A673 (cell line): ENCODE data around the gene CHRNG. TPM values are rescaled to one million over a fixed set of nuclear protein-coding genes. Genes with fewer than 3 reads are reported as not detected.

Experiments
- BruUV-seq: library from RNA; stranded (reverse); fragments of 400-500 nt; replicated peaks from 2 replicates; lab custom pipeline; 2021; lab: Mats Ljungman, UMichigan
- CTCF ChIA-PET: fragments of 300-600 bp; sonication (Branson Sonifier 250); formaldehyde crosslinking; loops from one replicate; lab custom pipeline; 2022; ENCODE audit warnings: antibody characterized with exemption; lab: Charles Lee
- POLR2A ChIA-PET: fragments of 300-600 bp; sonication (Branson Sonifier 250); formaldehyde crosslinking; loops from one replicate; lab custom pipeline; 2022; ENCODE audit warnings: antibody characterized with exemption; ENCODE audit not compliant: low non-redundant PET; lab: Charles Lee
- DNase-seq: peaks from one replicate; pipeline ENCODE4 v3.0.0-alpha.2; 2015; ENCODE audit warnings: low spot score
- H3K27ac ChIP-seq: fragments of 200-600 bp; sonication (generic); 2 replicates; pipeline ENCODE4 v1.5.1; 2016; ENCODE audit warnings: mixed run types, low read depth, mild to moderate bottlenecking, mixed read lengths, antibody characterized with exemption, low read length; ENCODE audit not compliant: poor library complexity, severe bottlenecking
- H3K27me3 ChIP-seq: fragments of 200-600 bp; sonication (generic); replicated peaks from 2 replicates; pipeline ENCODE4 v1.6.1; 2017; ENCODE audit warnings: mixed run types, low read depth, mild to moderate bottlenecking, mixed read lengths, antibody characterized with exemption, low read length; ENCODE audit not compliant: insufficient read depth, poor library complexity
- H3K36me3 ChIP-seq: fragments of 200-600 bp; sonication (generic); 2 replicates; pipeline ENCODE4 v1.6.1; 2016; ENCODE audit warnings: mixed run types, mild to moderate bottlenecking, mixed read lengths, antibody characterized with exemption, low read length; ENCODE audit not compliant: insufficient read depth, poor library complexity, severe bottlenecking
- H3K4me1 ChIP-seq: fragments of 200-600 bp; sonication (generic); 2 replicates; pipeline ENCODE4 v1.6.1; 2017; ENCODE audit warnings: mixed run types, mild to moderate bottlenecking, mixed read lengths, antibody characterized with exemption, low read length; ENCODE audit not compliant: insufficient read depth, poor library complexity, severe bottlenecking
- H3K4me3 ChIP-seq: fragments of 200-600 bp; sonication (generic); 2 replicates; pipeline ENCODE4 v1.5.1; 2016; ENCODE audit warnings: low read depth, mixed run types, mild to moderate bottlenecking, mixed read lengths, low read length; ENCODE audit not compliant: poor library complexity, severe bottlenecking
- H3K9me3 ChIP-seq: fragments of 200-600 bp; sonication (generic); 2 replicates; pipeline ENCODE4 v1.6.1; 2016; ENCODE audit warnings: mixed run types, low read depth, mild to moderate bottlenecking, mixed read lengths, antibody characterized with exemption, low read length; ENCODE audit not compliant: poor library complexity, severe bottlenecking
- EZH2 ChIP-seq: fragments of 200-600 bp; sonication (generic); IDR thresholded peaks from 2 replicates; pipeline ENCODE4 v1.6.1; 2017; ENCODE audit warnings: borderline replicate concordance, low read depth, mild to moderate bottlenecking, mixed read lengths, antibody characterized with exemption, low read length; ENCODE audit not compliant: poor library complexity, severe bottlenecking
- intact Hi-C: fragments of 100-400 bp; cut with micrococcal nuclease; formaldehyde crosslinking; loops from one replicate; pipeline ENCODE4 v1.10.0; 2022; ENCODE audit not compliant: unreplicated experiment
- total RNA-seq: library from RNA; stranded (reverse); gene quantifications from 2 replicates; pipeline ENCODE4 v1.2.3, GENCODE V29; 2021
- TF ChIP-seq, protein P1 (sequence below): fragments of 300-800, 200-600 bp; sonication (generic); conservative IDR thresholded peaks from 2 replicates; pipeline ENCODE4 v1.5.1; 2017; ENCODE audit warnings: low read depth, mild to moderate bottlenecking, antibody characterized with exemption, low read length, moderate library complexity, mixed read lengths

Gene CHRNG
- total RNA-seq, 1 experiment from 2014 or later: not detected

DNA sequence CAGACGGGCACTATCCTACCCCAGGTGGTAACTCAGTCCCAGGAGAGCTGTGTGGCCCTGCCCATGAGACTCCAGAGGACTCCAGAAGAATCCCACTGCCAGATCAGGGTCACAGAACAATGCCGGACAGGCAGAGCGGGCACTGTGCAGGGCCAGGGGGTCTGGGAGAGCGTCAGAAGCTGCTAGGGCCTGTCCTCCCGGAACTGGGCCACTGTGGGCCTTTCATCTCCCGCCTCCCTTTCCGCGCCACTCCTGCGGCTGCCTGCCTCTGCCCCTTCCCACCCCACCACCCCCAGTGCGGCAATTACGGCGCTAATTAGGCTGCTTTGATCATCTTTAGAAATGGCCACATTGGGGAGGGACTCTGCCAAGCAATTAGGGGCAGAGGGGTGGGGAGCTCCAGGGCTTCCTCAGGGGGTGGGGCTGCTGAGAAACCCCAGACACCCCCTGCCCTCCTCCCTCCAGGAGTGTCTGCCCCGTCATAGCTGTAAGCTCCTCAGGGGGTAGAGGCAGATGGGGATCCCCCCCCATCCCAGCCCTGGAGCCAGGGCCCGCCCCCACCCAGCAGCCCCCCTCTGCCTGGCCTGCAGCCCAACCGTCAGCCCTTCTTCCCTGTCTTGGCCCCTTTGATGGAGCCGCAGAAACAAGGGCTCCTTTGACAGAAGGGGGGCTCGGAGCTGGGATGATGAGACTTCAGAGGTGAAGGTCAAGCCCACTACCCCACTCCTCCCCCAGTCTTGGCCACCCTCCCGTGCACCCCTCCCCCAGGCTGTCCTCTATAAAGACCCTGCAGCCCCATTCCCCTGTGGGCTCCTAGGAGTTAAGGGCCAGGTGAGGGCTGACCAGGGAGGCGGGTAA is 19.7 kb upstream of the CHRNG start, which contains the start of gene PRSS56:
TSS of gene PRSS56 (plus strand) at position 808 of the 858 bp plus-strand sequence. CDS start 211 bp downstream, outside the sequence.
- Histone ChIP-seq H3K4me1 (peaks cover 7% of the 10 kb centered on the region), H3K36me3 (no peaks in the 10 kb centered on the region), H3K27ac (no peak within 1 kb of the TSS), H3K4me3 (no peak within 1 kb of the TSS), H3K27me3 (peaks cover 26% of the 10 kb centered on the region), H3K9me3 (no peaks in the 10 kb centered on the region)
- ChIA-PET CTCF (interaction anchor here (0.6 to 1.4 kb wide), 2 partner anchors 11 to 74 kb away, joined by 3 read pairs; no protein-coding TSS in a partner anchor), POLR2A (no interaction called here)
- no peak for DNase-seq
- no peak for TF ChIP-seq EZH2
- TF ChIP-seq, protein P1, sequence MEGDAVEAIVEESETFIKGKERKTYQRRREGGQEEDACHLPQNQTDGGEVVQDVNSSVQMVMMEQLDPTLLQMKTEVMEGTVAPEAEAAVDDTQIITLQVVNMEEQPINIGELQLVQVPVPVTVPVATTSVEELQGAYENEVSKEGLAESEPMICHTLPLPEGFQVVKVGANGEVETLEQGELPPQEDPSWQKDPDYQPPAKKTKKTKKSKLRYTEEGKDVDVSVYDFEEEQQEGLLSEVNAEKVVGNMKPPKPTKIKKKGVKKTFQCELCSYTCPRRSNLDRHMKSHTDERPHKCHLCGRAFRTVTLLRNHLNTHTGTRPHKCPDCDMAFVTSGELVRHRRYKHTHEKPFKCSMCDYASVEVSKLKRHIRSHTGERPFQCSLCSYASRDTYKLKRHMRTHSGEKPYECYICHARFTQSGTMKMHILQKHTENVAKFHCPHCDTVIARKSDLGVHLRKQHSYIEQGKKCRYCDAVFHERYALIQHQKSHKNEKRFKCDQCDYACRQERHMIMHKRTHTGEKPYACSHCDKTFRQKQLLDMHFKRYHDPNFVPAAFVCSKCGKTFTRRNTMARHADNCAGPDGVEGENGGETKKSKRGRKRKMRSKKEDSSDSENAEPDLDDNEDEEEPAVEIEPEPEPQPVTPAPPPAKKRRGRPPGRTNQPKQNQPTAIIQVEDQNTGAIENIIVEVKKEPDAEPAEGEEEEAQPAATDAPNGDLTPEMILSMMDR: no peak
- intact Hi-C loops: loop anchor here (5.0 kb wide), 1 partner anchor 613 kb away; no protein-coding TSS in a partner anchor
- no TSS peak for BruUV-seq

DNA sequence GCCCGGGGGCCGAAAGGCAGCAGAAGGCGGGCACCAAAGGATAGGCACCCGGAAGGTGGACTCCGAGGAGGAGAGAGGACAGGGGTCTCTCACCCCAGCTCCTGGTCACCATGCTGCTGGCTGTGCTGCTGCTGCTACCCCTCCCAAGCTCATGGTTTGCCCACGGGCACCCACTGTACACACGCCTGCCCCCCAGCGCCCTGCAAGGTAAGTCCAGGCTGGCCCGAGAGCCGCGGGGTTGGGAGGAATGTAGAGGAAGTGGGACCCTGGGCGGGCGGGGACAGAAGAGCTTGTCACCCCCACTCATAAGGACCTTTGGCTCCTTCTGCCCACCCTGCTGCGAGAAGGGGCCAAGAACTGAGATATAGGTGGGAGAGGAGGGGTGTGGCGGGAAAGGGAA is 19.0 kb upstream of the CHRNG start:
- intact Hi-C loops: loop anchor here (5.0 kb wide), 1 partner anchor 613 kb away; no protein-coding TSS in a partner anchor
- no peaks in the 10 kb centered on the region for H3K9me3 ChIP-seq
- ChIA-PET POLR2A (no interaction called here), CTCF (interaction anchor here (0.6 to 1.4 kb wide), 2 partner anchors 11 to 74 kb away, joined by 3 read pairs; no protein-coding TSS in a partner anchor)
- no peak overlapping the region for H3K4me3 ChIP-seq
- no peak overlapping the region for H3K27ac ChIP-seq
- peaks cover 7% of the 10 kb centered on the region for H3K4me1 ChIP-seq
- no peaks in the 10 kb centered on the region for H3K36me3 ChIP-seq
- H3K27me3 ChIP-seq: peaks cover 31% of the 10 kb centered on the region
- DNase-seq: no peak
- no peak for TF ChIP-seq EZH2
- BruUV-seq: no TSS peak

DNA sequence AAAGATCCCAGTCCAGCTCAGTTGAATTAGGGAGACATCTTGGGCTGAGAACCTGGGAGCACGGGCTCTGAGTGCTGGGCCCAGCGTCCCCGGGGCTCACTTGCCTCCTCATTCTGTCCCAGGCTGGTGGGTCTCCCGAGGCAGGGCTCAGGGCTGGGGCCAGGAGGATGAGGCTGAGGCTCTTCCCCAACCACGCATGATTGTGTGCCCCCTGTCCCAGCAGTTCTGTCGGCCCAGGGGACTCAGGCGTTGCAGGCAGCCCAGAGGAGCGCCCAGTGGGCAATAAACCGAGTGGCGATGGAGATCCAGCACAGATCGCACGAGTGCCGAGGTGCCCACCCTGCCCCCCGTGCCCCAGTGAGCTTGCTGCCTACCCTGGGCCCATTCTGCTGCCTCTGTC is 18.4 kb upstream of the CHRNG start:
- peaks cover 7% of the 10 kb centered on the region for H3K4me1 ChIP-seq
- H3K27ac ChIP-seq: no peak overlapping the region
- H3K9me3 ChIP-seq: no peaks in the 10 kb centered on the region
- TF ChIP-seq, protein P1: no peak
- no peak for TF ChIP-seq EZH2
- no peak for DNase-seq
- POLR2A ChIA-PET: no interaction called here
- BruUV-seq: no TSS peak
- no peak overlapping the region for H3K4me3 ChIP-seq
- H3K36me3 ChIP-seq: no peaks in the 10 kb centered on the region
- peaks cover 31% of the 10 kb centered on the region for H3K27me3 ChIP-seq
- CTCF ChIA-PET: interaction anchor here (1.2 to 1.4 kb wide), 2 partner anchors 75 to 76 kb away, joined by 3 read pairs; no protein-coding TSS in a partner anchor
- intact Hi-C loops: loop anchor here (5.0 kb wide), 1 partner anchor 614 kb away; no protein-coding TSS in a partner anchor
